GM18868 (cell line): ENCODE data around the gene ERMP1.

Experiments used
- ATAC-seq: cut with Tn5 transposase; IDR thresholded peaks from one replicate; pipeline ENCODE4 v1.9.1; 2021; ENCODE audit warnings: mild to moderate bottlenecking, moderate library complexity; ENCODE audit not compliant: unreplicated experiment

ERMP1 gene

GRCh38 chr9:5857928-5858327 lies 25.0 kb upstream of the ERMP1 start:
- no peak for ATAC-seq

DNA sequence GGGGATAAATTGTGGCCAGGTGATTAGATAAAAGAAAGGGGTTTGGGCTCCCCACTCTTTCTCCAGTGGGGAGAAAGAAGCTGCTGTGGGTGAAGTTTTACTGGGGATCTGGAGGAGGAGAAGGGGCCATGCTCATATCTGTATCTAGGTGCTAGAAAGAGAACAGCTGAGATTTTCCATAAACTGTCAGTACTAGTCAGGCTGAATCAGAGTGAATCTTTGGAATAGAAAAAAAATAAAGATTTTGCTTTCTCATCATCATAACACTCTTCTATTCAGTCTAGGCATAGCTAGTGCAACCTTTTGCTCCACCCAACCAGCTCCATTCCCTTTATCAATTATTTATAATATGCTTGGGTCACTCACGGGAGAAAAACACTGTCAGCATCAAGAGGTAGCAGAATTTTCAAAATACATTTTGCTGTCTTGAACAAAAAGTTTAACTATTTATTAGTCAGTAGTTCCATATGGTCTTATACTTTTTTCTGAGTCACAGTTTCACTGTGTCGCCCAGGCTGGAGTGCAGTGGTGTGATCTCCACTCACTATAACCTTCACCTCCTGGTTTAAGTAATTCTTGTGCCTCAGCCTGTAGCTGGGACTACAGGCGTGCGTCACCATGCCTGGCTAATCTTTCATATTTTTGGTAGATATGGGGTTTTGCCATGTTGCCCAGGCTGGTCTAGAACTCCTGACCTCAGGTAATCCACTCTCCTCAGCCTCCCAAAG lies 21.3 kb upstream of the ERMP1 start:
- ATAC-seq = peak; percentile 27

GRCh38 chr9:5853617-5854016 lies 20.7 kb upstream of the ERMP1 start:
- ATAC-seq = no peak

DNA sequence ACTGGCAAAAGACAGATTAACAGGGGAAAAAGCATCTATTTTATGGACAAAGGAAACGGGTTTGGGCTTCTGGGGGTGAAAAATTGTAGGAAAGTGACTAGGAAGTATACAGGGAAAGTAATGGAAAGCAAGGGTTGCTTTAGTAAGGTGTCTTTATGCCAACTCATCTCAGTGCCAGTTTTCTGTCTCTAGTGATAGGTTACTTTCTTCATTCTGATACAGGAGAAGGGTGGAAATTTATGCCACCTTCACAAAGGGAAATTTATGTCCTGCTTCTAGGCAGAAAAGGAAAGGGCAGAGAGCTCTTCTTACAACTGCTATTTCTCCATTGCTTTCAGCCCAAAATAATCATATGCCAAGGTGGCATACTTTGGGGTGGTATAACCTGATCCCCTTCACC lies 20.1 kb upstream of the ERMP1 start:
- ATAC-seq = no peak

DNA sequence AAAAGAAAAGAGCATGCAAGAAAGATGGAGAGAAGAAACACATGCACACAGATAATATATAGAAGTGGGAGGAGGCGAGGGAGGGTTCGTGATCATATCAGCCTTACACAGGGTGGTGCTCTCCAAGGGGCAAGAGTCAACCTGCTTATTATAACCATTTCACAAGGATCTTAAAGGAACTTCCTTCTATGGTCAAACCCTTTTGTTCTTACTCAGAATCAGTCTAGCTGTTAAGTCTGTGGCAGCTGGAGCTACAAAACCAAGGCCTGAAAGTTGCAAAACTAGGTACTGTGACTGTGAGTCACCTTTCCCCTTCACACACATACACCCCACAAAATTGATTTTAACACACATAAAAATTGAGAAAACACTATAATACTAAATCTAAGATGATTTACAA lies 18.5 kb upstream of the ERMP1 start:
- peak; percentile 98 for ATAC-seq

- no peak for ATAC-seq
Observed at GRCh38 chr9:5850724-5851122, 17.8 kb upstream of the ERMP1 start.

DNA sequence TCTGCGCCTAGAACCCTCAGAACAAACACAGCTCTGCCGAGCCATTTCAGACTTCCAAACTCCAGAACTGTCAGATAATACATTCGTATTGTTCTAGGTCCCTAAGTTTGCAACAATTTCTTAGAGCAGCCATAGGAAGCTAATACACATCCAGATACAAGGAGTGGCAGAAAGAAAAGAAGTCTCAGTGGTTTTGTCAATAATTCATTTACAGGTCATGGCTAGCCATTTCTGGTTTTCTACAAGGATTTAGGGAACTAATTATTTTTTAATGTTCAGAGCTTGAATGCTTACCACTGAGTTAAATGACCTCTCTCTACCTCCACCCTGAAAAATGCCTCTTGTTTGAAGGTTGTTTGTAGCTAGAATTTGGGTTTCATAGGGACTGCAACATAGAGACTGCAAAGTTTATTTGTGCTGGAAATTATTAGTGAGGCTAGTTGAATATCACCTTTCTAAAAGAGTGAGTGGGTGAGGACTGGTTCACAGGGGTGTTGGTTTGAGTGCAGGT lies 15.5 kb upstream of the ERMP1 start:
- ATAC-seq = no peak

DNA sequence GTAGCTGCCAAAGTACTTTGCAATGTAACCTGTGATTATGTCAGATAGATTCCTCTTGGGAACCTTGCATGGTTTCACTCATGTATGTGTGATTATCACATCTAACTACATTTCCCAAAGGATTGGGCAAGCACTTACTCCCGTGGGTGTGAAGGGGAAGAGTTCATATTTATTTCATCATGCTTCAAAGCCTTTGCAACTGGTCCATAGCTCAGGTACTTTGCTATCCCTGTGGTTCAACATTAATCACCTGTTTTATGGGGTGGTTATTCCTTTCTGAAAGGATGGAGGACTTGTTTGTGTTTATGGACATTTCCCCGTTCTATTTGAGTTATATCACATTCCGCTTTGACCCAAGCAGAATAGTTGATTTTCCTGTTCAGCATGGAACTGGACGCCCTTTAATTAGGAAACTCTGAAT lies 13.6 kb upstream of the ERMP1 start:
- ATAC-seq = no peak

- no peak for ATAC-seq
Observed at GRCh38 chr9:5846096-5846495, 13.2 kb upstream of the ERMP1 start.

DNA sequence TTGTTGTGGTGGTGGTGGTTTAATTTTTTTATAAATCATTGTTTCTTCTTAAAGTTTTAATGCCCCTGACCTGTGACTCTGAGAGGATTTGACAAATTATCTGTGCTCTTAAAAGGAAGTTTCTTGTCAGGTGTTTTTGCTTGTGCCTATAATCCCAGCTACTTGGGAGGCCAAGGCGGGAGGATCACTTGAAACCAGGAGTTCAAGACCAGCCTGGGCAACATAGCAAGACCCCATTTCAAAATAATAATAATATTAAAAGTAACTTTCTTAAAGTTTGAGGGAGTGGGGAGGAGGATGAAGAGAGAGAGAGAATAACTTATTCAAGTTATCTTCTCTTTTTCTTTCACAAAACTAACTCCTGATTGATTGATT lies 12.2 kb upstream of the ERMP1 start:
- no peak for ATAC-seq

- ATAC-seq = no peak
Observed at GRCh38 chr9:5843794-5844471, 11.0 kb upstream of the ERMP1 start.

DNA sequence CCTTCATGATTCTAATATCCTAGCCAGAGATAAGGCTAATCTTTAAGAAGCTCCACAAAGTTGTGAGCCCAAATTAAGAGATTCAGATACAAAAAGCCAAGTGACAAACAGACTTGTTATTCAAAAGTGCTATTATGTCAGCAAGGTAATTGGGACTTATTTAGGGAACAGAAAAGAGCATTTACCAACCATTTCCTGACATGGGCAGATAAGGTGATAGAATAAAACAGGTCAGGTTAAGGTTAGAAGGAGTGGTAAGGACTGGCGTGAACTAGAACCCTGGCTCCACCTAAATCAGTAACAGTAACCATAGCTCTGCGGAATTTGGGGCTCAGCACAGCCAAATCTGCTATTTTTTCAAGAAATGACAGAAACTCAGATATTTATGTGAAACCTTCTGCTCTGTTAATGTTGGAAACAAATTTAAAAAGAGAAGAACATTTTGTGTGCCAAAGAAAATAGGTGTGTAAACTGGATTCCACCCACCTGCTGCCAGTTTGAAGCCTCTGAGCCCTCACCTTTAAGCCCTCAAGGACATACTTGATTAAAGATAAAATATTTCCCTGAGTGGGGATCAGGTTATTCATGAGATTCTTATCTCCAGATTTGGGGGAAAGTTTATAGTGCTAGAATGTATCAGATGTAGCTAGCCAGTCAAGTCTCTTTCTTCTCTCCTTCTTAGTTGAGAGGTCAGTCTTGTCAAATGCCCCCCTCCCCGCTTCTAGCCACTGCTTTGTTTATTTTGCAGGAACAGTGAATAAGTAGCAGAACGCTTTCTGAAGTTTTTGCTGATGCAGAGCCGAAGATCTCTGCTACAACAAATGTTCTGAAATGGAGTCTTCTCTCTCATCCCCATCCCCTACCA lies 10.2 kb upstream of the ERMP1 start:
- ATAC-seq = no peak

GRCh38 chr9:5841771-5842573 lies 9.1 kb upstream of the ERMP1 start:
- no peak for ATAC-seq

- ATAC-seq = no peak
Observed at GRCh38 chr9:5840788-5841187, 7.9 kb upstream of the ERMP1 start.

- no peak for ATAC-seq
Observed at GRCh38 chr9:5839572-5839902, 6.6 kb upstream of the ERMP1 start.

GRCh38 chr9:5838884-5839571 lies 6.1 kb upstream of the ERMP1 start:
- no peak for ATAC-seq

DNA sequence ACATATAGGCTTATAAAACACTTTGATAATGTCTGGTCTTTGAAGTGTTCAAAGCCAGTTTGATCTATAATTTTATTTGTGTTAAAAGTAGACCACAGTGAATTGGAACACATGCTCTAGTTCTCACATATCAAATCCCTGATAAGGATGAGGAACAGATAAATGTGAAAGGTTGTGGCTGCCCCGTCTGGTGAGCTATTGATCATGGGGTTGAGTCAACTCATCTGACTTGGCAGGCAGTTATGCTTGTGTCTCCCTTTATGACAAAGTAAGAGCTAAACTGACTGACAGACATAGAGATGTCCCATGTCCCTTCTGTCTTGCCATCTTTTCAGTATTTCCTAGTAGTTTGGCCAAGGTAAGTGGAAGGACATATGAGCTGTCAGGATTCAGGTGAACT lies 2.9 kb upstream of the ERMP1 start:
- ATAC-seq = no peak

GRCh38 chr9:5834214-5834613 lies 1.3 kb upstream of the ERMP1 start:
- no peak for ATAC-seq

- peak; percentile 30 for ATAC-seq
Observed at GRCh38 chr9:5832071-5832537, 813 bp downstream of the ERMP1 start.
